ENCODE measurements around the gene TMEM273. TPM values are rescaled to one million over a fixed set of nuclear protein-coding genes. Genes with fewer than 3 reads are reported as not detected.

Gene TMEM273
- total and polyA plus RNA-seq, 2 of the 4 experiments (the other 2 are of a cell fraction), result not detected

- Histone ChIP-seq H3K9ac (ENCODE audit: low read depth, low read length) (no peak overlapping the region), H3K14ac (replicated peaks; ENCODE audit: low read depth, low read length) (no peak overlapping the region), H3K4me3 (ENCODE audit: insufficient read depth, low read depth, low read length) (no peak overlapping the region), H3K36me3 (ENCODE audit: control insufficient read depth, insufficient read depth, low read length) (no peaks in the 10 kb centered on the region), H3K27ac (ENCODE audit: insufficient read depth, low read length) (no peak overlapping the region), H3K9me1 (ENCODE audit: insufficient read depth, low read length) (peaks cover 8% of the 10 kb centered on the region), H3K4ac (ENCODE audit: low read depth, low read length) (no peak overlapping the region), H3K23ac (ENCODE audit: low read depth, low read length) (no peak overlapping the region), H4K8ac (ENCODE audit: low read depth in 2 of 2, low read length in 2 of 2) (no peak overlapping the region), H3K9me3 (ENCODE audit: control insufficient read depth, insufficient read depth, low read length) (no peaks in the 10 kb centered on the region; the same call in 1 of the 2 replicates), H3K56ac (ENCODE audit: extremely low read depth, insufficient read depth, low read length) (no peak overlapping the region), H3K27me3 (ENCODE audit: control insufficient read depth, insufficient read depth, low read length) (no peaks in the 10 kb centered on the region), H3K4me2 (ENCODE audit: low read depth, low read length) (no peak overlapping the region), H2BK20ac (ENCODE audit: low read depth, low read length) (no peak overlapping the region), H2BK15ac (ENCODE audit: low read depth, low read length) (no peak overlapping the region), H2AFZ (replicated peaks; ENCODE audit: low read length, poor library complexity) (no peak overlapping the region), H3K18ac (ENCODE audit: low read depth, low read length) (no peak overlapping the region), H2AK5ac (ENCODE audit: low read depth, low read length) (no peak overlapping the region; the same call in 1 of the 2 replicates), H2BK5ac (ENCODE audit: low read depth, low read length, poor library complexity, severe bottlenecking) (no peak overlapping the region), H2AK9ac (replicated peaks; ENCODE audit: low read depth, low read length, poor library complexity) (no peak overlapping the region), H4K20me1 (ENCODE audit: insufficient read depth, low read length) (no peaks in the 10 kb centered on the region), H2BK120ac (ENCODE audit: low read depth, low read length) (no peak overlapping the region), H3K4me1 (ENCODE audit: control insufficient read depth, insufficient read depth, low read length) (peaks cover 4% of the 10 kb centered on the region), H4K5ac (ENCODE audit: low read depth, low read length) (no peak overlapping the region), H3K79me1 (ENCODE audit: low read depth in 1 of 2, low read length in 2 of 2) (no peaks in the 10 kb centered on the region), H4K91ac (ENCODE audit: insufficient read depth, low read depth, low read length) (no peak overlapping the region)
- dilution Hi-C loops (cut with HindIII; ENCODE audit: low sequenced_read_pairs, unreplicated experiment) (no loop called here), intact Hi-C loops (cut with micrococcal nuclease) (no loop called here), in situ Hi-C loops (cut with MboI; ENCODE audit: low sequenced_read_pairs) (no loop called here)
- DNase-seq (no peak), ATAC-seq (ENCODE audit: low read depth) (no peak)
- CTCF ChIA-PET, result interaction anchor here (0.6 kb wide), 1 partner anchor 15 kb away, joined by 3 read pairs; no protein-coding TSS in a partner anchor
- POLR2A ChIA-PET (ENCODE audit: unreplicated experiment), result no interaction called here
- WGBS, 2 experiments (ENCODE audit: extremely low coverage in 2 of 2, insufficient read length in 1 of 2), result no CpG with 5 or more reads among the region's 4 CpGs
- BruUV-seq (replicated peaks), result no TSS peak
- no peak for TF ChIP-seq USF2 (IDR thresholded peaks at IDR 0.05; ENCODE audit: low read depth, low read length)
- no peak for TF ChIP-seq MXI1 (IDR thresholded peaks at IDR 0.05; ENCODE audit: borderline replicate concordance, low read depth, low read length)
- no peak for TF ChIP-seq RFX5 (IDR thresholded peaks at IDR 0.05; ENCODE audit: low read depth, low read length)
- TF ChIP-seq MAZ (IDR thresholded peaks at IDR 0.05; ENCODE audit: borderline replicate concordance, low read depth, low read length), result no peak
- no peak for TF ChIP-seq MAFK (IDR thresholded peaks at IDR 0.05; ENCODE audit: low read depth, low read length)
- no peak for TF ChIP-seq CHD1 (IDR thresholded peaks at IDR 0.05; ENCODE audit: low read depth, low read length)
- no peak for TF ChIP-seq BHLHE40 (IDR thresholded peaks at IDR 0.05; ENCODE audit: low read depth, low read length)
- TF ChIP-seq CTCF (conservative IDR thresholded peaks at IDR 0.05; ENCODE audit: low read depth, low read length), result no peak
- TF ChIP-seq SMC3 (IDR thresholded peaks at IDR 0.05; ENCODE audit: low read depth, low read length), result no peak
- TF ChIP-seq RCOR1 (IDR thresholded peaks at IDR 0.05; ENCODE audit: insufficient replicate concordance, low read length), result no peak
- TF ChIP-seq CEBPB (IDR thresholded peaks at IDR 0.05; ENCODE audit: low read depth, low read length), result no peak
- no peak for TF ChIP-seq ELK1 (IDR thresholded peaks at IDR 0.05; ENCODE audit: borderline replicate concordance, low read depth, low read length)
- no peak for TF ChIP-seq NFE2L2 (IDR thresholded peaks at IDR 0.05; ENCODE audit: low read depth, low read length)
- TF ChIP-seq RAD21 (IDR thresholded peaks at IDR 0.05; ENCODE audit: low read length), result no peak
- no peak for TF ChIP-seq POLR2A (IDR thresholded peaks at IDR 0.05; ENCODE audit: low read depth, low read length)
- TF ChIP-seq FOS (IDR thresholded peaks at IDR 0.05; ENCODE audit: low read depth, low read length), result no peak
Measured at GRCh38 chr10:49152663-49153062, 35.5 kb downstream of the TMEM273 start.
